ACC112 (cell line): ENCODE measurements around the gene FAM200C.

Source experiments
- H2AFZ ChIP-seq: fragments of 200-600 bp; sonication (generic); one replicate; pipeline ENCODE4 v1.6.0; 2017; ENCODE audit warnings: antibody characterized with exemption, low read length; ENCODE audit not compliant: unreplicated experiment
- H3K27ac ChIP-seq: fragments of 200-600 bp; sonication (generic); 2 replicates; pipeline ENCODE4 v1.5.1; 2014; ENCODE audit warnings: low read depth, mild to moderate bottlenecking, antibody characterized with exemption, low read length, moderate library complexity
- H3K27me3 ChIP-seq: fragments of 200-600 bp; sonication (generic); 2 replicates; pipeline ENCODE4 v1.6.1; 2014; ENCODE audit warnings: mild to moderate bottlenecking, antibody characterized with exemption, low read length, moderate library complexity, mixed read lengths; ENCODE audit not compliant: insufficient read depth
- H3K36me3 ChIP-seq: fragments of 200-600 bp; sonication (generic); 2 replicates; pipeline ENCODE4 v1.6.1; 2016; ENCODE audit warnings: mild to moderate bottlenecking, antibody characterized with exemption, low read length, moderate library complexity, mixed read lengths; ENCODE audit not compliant: insufficient read depth
- H3K4me1 ChIP-seq: fragments of 200-600 bp; sonication (generic); one replicate; pipeline ENCODE4 v1.6.1; 2016; ENCODE audit warnings: low read length, mixed read lengths; ENCODE audit not compliant: insufficient read depth, unreplicated experiment, control insufficient read depth
- H3K4me3 ChIP-seq: fragments of 200-600 bp; sonication (generic); 2 replicates; pipeline ENCODE4 v1.5.1; 2014; ENCODE audit warnings: mild to moderate bottlenecking, low read depth, low read length
- H3K79me2 ChIP-seq: fragments of 200-600 bp; sonication (generic); one replicate; pipeline ENCODE4 v1.6.0; 2016; ENCODE audit warnings: low read length; ENCODE audit not compliant: control insufficient read depth, unreplicated experiment, insufficient read depth

The FAM200C gene

GRCh38 chr5:160356550-160357347 lies 43.1 kb downstream of the FAM200C start:
- Histone ChIP-seq H3K36me3 (no peaks in the 10 kb centered on the region), H3K27ac (no peak overlapping the region), H3K27me3 (no peaks in the 10 kb centered on the region), H3K79me2 (no peaks in the 10 kb centered on the region), H3K4me1 (no peaks in the 10 kb centered on the region), H2AFZ (no peak overlapping the region), H3K4me3 (no peak overlapping the region)

GRCh38 chr5:160354666-160355065 lies 45.2 kb downstream of the FAM200C start:
- Histone ChIP-seq H3K4me1 (no peaks in the 10 kb centered on the region), H3K79me2 (no peaks in the 10 kb centered on the region), H2AFZ (no peak overlapping the region), H3K4me3 (no peak overlapping the region), H3K27ac (no peak overlapping the region), H3K36me3 (no peaks in the 10 kb centered on the region), H3K27me3 (no peaks in the 10 kb centered on the region)

- Histone ChIP-seq H3K36me3 (no peaks in the 10 kb centered on the region), H2AFZ (no peak overlapping the region), H3K4me3 (no peak overlapping the region), H3K27ac (no peak overlapping the region), H3K4me1 (no peaks in the 10 kb centered on the region), H3K79me2 (no peaks in the 10 kb centered on the region), H3K27me3 (no peaks in the 10 kb centered on the region)
Measured at GRCh38 chr5:160353379-160353778, 46.5 kb downstream of the FAM200C start.

GRCh38 chr5:160352308-160352707 lies 47.5 kb downstream of the FAM200C start:
- H3K4me1 ChIP-seq, result no peaks in the 10 kb centered on the region
- no peak overlapping the region for H3K4me3 ChIP-seq
- no peaks in the 10 kb centered on the region for H3K79me2 ChIP-seq
- H3K36me3 ChIP-seq, result no peaks in the 10 kb centered on the region
- no peaks in the 10 kb centered on the region for H3K27me3 ChIP-seq
- no peak overlapping the region for H3K27ac ChIP-seq
- no peak overlapping the region for H2AFZ ChIP-seq

GRCh38 chr5:160349935-160350303 lies 49.9 kb downstream of the FAM200C start:
- no peak overlapping the region for H3K27ac ChIP-seq
- no peaks in the 10 kb centered on the region for H3K27me3 ChIP-seq

GRCh38 chr5:160349249-160349934 lies 50.5 kb downstream of the FAM200C start:
- Histone ChIP-seq H3K4me3 (no peak overlapping the region), H3K27me3 (no peaks in the 10 kb centered on the region), H2AFZ (no peak overlapping the region), H3K36me3 (no peaks in the 10 kb centered on the region), H3K4me1 (no peaks in the 10 kb centered on the region), H3K79me2 (no peaks in the 10 kb centered on the region), H3K27ac (no peak overlapping the region)

More at GRCh38 chr5:160349935-160350303, 49.9 kb downstream of the FAM200C start:
- Histone ChIP-seq H3K79me2 (no peaks in the 10 kb centered on the region), H2AFZ (no peak overlapping the region), H3K36me3 (no peaks in the 10 kb centered on the region), H3K4me3 (no peak overlapping the region), H3K4me1 (no peaks in the 10 kb centered on the region)

GRCh38 chr5:160348080-160348479 lies 51.8 kb downstream of the FAM200C start:
- Histone ChIP-seq H3K79me2 (no peaks in the 10 kb centered on the region), H3K4me1 (no peaks in the 10 kb centered on the region), H3K4me3 (no peak overlapping the region), H3K36me3 (no peaks in the 10 kb centered on the region), H3K27me3 (no peaks in the 10 kb centered on the region), H3K27ac (no peak overlapping the region), H2AFZ (no peak overlapping the region)

- Histone ChIP-seq H3K27ac (no peak overlapping the region), H3K36me3 (no peaks in the 10 kb centered on the region), H3K4me3 (no peak overlapping the region), H3K79me2 (no peaks in the 10 kb centered on the region), H2AFZ (no peak overlapping the region), H3K4me1 (peaks cover 1% of the 10 kb centered on the region), H3K27me3 (no peaks in the 10 kb centered on the region)
Measured at GRCh38 chr5:160347448-160347847, 52.4 kb downstream of the FAM200C start.
